ENCODE results near the gene ELN. TPM values are rescaled to one million over a fixed set of nuclear protein-coding genes. Genes with fewer than 3 reads are reported as not detected.

The ELN gene
- total and polyA plus RNA-seq, 2 donors (not counting 3 experiments of a cell fraction or from before 2014, with no cell fraction given): 1.7 to 2.6 TPM

DNA sequence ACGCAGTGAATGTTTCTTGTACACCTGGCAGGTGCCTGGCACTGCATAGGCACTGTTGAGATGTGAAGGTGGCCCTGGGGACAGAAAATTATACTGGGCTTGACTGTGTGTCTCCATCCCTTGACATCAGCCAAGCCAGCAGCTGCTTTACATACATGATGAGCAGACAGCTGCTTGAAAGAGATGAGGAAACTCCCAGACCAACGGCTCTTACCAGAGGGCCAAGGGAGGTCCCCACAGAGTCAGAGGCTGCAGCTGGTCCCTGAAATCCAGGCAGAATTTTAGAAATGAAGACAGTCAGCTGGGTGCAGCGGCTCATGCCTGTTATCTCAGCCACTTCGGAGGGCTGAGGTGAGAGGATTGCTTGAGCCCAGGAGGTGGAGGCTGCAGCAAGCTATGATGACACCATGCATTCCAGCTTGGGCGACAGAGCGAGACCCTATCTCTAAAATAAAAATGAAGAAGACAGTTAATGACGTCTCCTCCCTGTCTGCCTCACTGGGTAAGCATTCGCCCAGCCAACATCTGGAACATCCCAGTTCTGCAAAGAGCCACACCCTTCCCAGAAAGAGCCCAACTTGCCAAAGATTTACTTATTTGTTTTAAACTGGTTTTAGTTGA lies 73.2 kb downstream of the ELN start:
- no peak for DNase-seq (ENCODE audit: low read depth, low spot score)
- Histone ChIP-seq H3K9ac (replicated peaks; ENCODE audit: extremely low read depth, insufficient read depth, low read length) (no peak overlapping the region), H3K27ac (ENCODE audit: insufficient read depth, low read depth, low read length) (no peak overlapping the region), H3K4me2 (ENCODE audit: insufficient read depth, low read length) (no peak overlapping the region), H3K79me2 (ENCODE audit: control insufficient read depth, insufficient read depth, low read length) (no peaks in the 10 kb centered on the region), H3K4me1 (ENCODE audit: control insufficient read depth, extremely low read depth, insufficient read depth, low read length) (peaks cover 8% of the 10 kb centered on the region), H3K4me3 (replicated peaks in 1 of 3; ENCODE audit: insufficient read depth in 1 of 3, low read depth in 1 of 3, low read length in 3 of 3) (no peak overlapping the region), H3K9me3 (replicated peaks; ENCODE audit: control insufficient read depth, insufficient read depth, low read length) (no peaks in the 10 kb centered on the region), H3K27me3 (ENCODE audit: control insufficient read depth in 2 of 2, insufficient read depth in 2 of 2, low read length in 2 of 2) (no peaks in the 10 kb centered on the region), H4K20me1 (replicated peaks; ENCODE audit: control insufficient read depth, extremely low read depth, insufficient read depth, low read length) (no peaks in the 10 kb centered on the region), H3K9me1 (replicated peaks; ENCODE audit: control insufficient read depth, extremely low read depth, insufficient read depth, low read length) (no peaks in the 10 kb centered on the region), H2AFZ (ENCODE audit: low read depth, low read length) (no peak overlapping the region), H3K36me3 (ENCODE audit: control insufficient read depth in 2 of 2, extremely low read depth in 1 of 2, insufficient read depth in 2 of 2, low read length in 2 of 2) (peaks cover 4 to 22% of the 10 kb centered on the region in 2 experiments)
- FAIRE-seq: no peak
- ChIA-PET CTCF (no interaction called here), POLR2A (no interaction called here)
- dilution Hi-C loops (cut with MboI; ENCODE audit: extremely low pct_ligation_motif_present, low sequenced_read_pairs) (no loop called here), intact Hi-C loops (cut with micrococcal nuclease) (no loop called here)
- TF ChIP-seq MYC (IDR thresholded peaks at IDR 0.05; ENCODE audit: low read depth, low read length) (no peak), GATA2 (IDR thresholded peaks at IDR 0.05; ENCODE audit: insufficient read depth, insufficient read length, low read depth, low read length) (no peak), JUN (IDR thresholded peaks at IDR 0.05; ENCODE audit: borderline replicate concordance, insufficient read depth, insufficient read length, low read depth) (no peak), EZH2 (IDR thresholded peaks at IDR 0.05; ENCODE audit: borderline replicate concordance, low read depth, low read length, severe bottlenecking) (no peak), POLR2AphosphoS5 (IDR thresholded peaks at IDR 0.05; ENCODE audit: insufficient read depth, low read depth, low read length) (no peak), FOS (IDR thresholded peaks at IDR 0.05; ENCODE audit: borderline replicate concordance, insufficient read depth, low read length) (no peak), POLR2A (IDR thresholded peaks at IDR 0.05; ENCODE audit: low read depth, low read length) (no peak)
- TF ChIP-seq, protein P1, sequence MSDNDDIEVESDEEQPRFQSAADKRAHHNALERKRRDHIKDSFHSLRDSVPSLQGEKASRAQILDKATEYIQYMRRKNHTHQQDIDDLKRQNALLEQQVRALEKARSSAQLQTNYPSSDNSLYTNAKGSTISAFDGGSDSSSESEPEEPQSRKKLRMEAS (IDR thresholded peaks at IDR 0.05; ENCODE audit: insufficient read depth, insufficient read length): no peak
- TF ChIP-seq, protein P2, sequence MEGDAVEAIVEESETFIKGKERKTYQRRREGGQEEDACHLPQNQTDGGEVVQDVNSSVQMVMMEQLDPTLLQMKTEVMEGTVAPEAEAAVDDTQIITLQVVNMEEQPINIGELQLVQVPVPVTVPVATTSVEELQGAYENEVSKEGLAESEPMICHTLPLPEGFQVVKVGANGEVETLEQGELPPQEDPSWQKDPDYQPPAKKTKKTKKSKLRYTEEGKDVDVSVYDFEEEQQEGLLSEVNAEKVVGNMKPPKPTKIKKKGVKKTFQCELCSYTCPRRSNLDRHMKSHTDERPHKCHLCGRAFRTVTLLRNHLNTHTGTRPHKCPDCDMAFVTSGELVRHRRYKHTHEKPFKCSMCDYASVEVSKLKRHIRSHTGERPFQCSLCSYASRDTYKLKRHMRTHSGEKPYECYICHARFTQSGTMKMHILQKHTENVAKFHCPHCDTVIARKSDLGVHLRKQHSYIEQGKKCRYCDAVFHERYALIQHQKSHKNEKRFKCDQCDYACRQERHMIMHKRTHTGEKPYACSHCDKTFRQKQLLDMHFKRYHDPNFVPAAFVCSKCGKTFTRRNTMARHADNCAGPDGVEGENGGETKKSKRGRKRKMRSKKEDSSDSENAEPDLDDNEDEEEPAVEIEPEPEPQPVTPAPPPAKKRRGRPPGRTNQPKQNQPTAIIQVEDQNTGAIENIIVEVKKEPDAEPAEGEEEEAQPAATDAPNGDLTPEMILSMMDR (IDR thresholded peaks at IDR 0.05; ENCODE audit: extremely low read depth in 1 of 2, insufficient read depth in 1 of 2, low read depth in 1 of 2, low read length in 2 of 2): no peak
- BruUV-seq (replicated peaks): no TSS peak

Measured in endothelial cell of umbilical vein (primary cell).